Left lobe of liver (tissue), 2 donors: ENCODE results near the gene OR2D3. TPM values are rescaled to one million over a fixed set of nuclear protein-coding genes. Genes with fewer than 3 reads are reported as not detected.
"Not testable (repeated sequence)": the region's sequence is repeated elsewhere in the genome, so short reads cannot be mapped to it uniquely, and the experiment has no call there.

ENCODE experiments used
- ATAC-seq: fragments of 200-7000 bp; cut with Tn5 transposase; one replicate; pipeline ENCODE4 v1.9.1; 2020; ENCODE audit warnings: mild to moderate bottlenecking, moderate library complexity
- DNase-seq: peaks from one replicate; pipeline ENCODE4 v3.0.0-alpha.2; 2020; ENCODE audit warnings: low spot score
- total RNA-seq: library from RNA; stranded (reverse); gene quantifications from one replicate; pipeline ENCODE4 v1.2.1, GENCODE V29; 2021
- donor health status: DM: no; HTN: no; CAD: no; lungs with moderate emphysema.
- donor health status: DM: no; HTN: yes; CAD: no.

OR2D3 gene
- total RNA-seq, 1 donor from 2014 or later = not detected

DNA sequence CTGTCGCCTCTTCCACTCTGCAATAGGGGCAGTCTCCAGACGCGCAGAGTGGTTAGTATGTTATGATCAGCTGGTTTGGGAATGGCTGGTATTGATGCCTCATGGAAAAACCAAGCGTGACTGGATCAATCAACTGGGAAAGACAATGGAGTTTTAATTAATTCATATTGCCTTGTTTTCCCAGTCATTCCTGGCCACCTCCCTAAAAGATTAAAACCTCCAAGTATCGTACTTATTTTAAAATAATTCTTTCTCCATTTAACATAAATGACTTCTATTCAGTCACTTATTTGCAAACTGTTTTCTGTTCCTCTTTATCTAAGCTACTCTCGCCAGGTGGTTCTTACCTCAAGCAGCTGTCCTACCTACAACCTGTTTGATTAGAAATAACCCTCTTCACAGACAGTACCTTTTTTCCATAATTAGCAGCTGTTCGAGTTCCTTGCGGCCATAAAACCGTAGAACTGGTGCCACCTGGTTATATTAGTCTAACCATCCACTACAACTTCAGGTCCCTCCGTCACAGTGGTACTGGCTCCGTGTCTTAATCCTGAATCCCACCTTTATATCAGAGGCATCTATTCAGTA, 6.3 kb downstream of the OR2D3 start:
- DNase-seq (no peak), ATAC-seq (peak; percentile 29)

DNA sequence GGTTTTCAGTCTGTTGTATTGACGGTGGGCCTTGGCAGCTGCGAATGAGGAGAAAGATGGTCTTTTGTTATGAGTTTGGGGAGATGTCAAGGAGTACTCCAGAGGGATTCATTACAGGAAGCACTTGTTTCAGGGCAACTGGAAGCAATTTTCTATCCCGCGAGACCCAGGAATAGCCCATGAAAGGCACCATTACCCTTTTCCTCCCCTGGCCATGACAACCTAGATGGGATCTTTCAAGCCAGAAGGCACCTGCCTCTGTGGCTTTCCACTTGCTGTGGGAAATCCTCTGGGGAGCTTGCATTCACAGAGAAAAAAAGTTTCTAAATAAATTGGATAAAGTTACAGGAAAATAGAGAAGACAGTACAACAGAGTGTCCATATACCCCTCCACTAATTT, 8.1 kb downstream of the OR2D3 start:
- no peak for ATAC-seq
- DNase-seq = no peak

DNA sequence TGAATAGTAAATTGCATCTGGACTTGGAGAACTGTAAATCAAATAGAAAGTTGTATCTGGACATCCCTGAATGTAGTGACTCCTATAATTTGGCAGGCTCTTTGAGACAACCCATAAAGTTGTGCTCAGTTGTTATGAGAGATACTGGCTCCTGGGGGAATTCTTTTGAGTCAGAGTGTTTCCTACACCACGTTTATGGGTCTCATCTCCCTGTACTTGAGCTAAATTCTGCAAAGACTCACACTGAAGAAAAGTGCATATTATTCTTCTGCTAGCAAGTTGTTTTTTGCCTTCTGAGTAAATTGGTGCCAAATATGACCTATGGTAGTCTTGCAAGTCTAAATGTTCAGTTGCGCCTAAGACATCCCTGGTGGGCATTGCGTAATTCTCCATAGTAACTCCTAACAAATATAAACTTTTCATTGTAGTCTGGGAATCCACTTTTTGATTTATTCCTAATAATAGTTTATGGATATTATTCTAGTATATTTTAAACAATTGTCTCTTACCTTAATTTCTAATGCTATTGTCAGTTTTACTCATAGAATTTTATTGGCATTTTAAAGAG, 10.4 kb downstream of the OR2D3 start:
- no peak for DNase-seq
- ATAC-seq = no peak

DNA sequence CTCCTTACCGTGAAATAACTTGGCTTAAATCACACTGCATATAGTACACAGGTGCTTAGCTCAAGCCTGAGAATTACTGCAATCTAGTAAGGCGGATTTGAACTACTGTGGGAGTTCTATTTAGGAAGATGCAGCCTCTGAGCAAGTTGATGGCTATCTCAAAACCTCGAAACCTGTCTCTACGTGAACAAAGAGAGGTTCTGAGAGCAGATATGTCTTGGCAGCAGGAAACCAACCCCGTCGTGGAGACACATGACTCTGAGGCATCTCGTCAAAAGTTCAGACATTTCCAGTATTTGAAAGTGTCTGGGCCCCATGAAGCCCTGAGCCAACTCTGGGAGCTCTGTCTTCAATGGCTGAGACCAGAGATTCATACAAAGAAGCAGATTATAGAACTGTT, 11.3 kb downstream of the OR2D3 start:
- ATAC-seq (no peak), DNase-seq (no peak)

DNA sequence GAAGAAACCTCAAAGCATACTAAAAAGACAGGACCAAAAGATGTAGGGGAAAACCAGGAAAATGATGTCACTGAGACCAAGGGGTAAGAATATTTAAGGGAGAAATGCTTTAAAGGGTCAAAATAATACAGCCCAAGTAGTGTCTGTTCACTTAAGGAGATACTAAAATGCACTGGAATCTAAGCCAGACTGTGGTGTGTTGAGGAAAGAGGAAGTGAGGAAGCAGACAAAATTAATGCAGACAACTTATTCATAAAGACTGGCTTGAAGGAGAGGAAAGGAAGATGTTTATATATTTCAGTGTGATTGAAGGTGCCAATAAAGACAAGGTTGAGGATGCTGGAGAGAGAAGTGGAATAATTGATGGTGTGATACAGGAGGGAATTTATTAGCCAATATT, 21.2 kb downstream of the OR2D3 start:
- DNase-seq = no peak
- ATAC-seq = no peak

DNA sequence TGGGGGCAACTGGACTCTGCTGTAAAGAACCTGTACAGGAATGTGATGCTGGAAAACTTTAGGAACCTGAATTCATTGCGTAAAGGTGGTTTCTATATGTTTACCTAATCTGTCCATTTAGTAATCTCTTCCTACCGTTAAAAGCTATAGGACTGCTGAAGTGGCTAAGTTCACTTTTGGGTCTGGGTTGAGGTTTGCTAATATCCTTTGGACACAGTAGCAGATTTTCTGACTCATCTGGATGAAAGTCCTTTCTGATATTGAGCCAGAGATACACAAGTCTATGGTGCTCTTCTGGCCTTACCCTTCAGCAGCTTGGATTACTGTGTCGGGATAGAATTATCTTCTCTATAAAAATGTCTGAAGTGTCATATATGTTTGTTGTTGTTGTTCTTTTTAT, 22.3 kb downstream of the OR2D3 start:
- ATAC-seq (no peak), DNase-seq (no peak)

DNA sequence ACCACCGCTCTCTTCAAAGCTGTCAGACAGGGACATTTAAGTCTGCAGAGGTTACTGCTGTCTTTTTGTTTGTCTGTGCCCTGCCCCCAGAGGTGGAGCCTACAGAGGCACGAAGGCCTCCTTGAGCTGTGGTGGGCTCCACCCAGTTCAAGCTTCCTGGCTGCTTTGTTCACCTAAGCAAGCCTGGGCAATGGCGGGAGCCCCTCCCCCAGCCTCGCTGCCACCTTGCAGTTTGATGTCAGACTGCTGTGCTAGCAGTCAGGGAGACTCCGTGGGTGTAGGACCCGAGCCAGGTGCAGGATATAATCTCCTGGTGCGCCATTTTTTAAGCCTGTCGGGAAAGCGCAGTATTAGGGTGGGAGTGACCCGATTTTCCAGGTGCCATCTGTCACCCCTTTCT, 33.4 kb downstream of the OR2D3 start:
- not testable (repeated sequence) for ATAC-seq, DNase-seq

DNA sequence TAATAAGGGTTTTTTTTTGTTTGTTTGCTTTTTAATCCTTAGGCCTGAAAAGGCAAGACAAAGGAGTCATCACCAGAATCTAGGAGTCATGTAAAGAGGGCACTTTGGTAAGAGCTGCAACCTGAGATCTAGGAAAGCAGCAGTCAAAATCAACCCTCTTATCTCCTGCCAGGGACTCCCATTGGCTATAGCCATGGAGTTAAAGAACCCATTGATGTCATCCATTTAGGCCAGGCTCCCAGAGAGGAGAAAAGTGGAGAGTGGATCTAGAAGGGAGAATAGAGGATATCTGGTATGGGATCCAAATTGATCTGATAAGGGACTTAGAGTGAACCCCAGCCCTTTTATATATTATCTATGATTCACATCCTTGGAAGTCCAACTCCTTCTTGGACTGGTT, 41.3 kb downstream of the OR2D3 start:
- ATAC-seq (no peak), DNase-seq (no peak)

DNA sequence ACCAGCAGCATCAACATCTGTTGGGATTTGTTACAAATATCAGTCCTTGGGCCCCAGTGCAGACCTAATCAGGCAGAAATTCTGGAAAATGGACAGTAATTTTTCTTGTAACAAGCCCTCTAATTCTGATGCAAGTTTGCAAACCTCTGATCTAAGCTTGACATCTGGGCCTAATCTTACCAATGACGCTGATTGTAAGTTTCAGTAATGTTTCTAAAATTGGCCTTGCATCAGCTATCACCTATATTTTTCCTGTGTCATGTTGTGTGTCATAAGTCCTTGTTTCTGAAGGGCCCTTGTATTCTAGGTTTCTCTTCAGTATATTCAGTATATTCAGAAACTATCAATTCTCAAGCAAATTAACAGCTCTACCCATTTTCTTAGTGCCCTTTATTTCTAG, 41.9 kb downstream of the OR2D3 start:
- DNase-seq = no peak
- no peak for ATAC-seq

DNA sequence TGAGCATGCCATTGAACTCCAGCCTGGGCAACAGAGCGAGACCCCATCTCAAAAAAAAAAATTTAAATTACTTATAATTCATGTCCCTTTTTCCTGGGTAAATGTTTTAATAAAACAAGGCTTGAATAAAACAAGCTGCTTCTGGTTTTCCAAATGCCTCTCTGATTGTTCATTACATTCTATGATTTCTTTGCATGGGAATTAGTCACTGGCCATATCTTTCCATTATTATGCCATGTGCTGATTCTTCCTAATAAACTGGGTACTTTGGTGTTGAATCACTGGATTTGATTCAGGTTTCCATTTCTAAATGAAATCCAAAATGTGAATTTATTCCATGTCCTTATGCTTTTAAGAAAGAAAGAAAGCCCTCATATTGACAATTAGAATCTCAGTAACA, 48.0 kb downstream of the OR2D3 start:
- DNase-seq (no peak), ATAC-seq (no peak)

DNA sequence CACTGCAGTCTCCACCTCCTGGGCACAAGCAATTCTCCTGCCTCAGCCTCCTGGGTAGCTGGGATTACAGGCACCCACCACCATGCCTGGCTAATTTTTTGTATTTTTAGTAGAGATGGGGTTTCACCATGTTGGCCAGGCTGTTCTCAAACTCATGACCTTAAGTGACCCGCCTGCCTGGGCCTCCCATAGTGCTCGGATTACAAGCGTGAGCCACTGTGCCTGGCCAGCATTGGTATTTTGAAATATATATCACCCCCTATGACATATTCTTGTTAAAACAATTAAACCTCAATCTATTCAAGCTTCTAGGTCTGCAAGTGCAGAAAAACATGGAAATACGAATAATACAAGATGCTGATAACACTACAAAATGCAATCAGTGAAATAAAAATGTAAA, 49.1 kb downstream of the OR2D3 start:
- ATAC-seq, DNase-seq: not testable (repeated sequence)

Other genes starting within 250 kb of the OR2D3 start
- gene MRPL17, start 237.7 kb upstream of the OR2D3 start, total RNA-seq = 13.5 TPM
- not detected for gene OR2AG2, start 149.0 kb upstream of the OR2D3 start, total RNA-seq
- gene OR2AG1, start 138.0 kb upstream of the OR2D3 start, total RNA-seq = not detected
- gene OR6A2, start 121.3 kb upstream of the OR2D3 start, total RNA-seq = not detected
- not detected for gene OR10A5, start 75.3 kb upstream of the OR2D3 start, total RNA-seq
- gene OR10A2, start 57.9 kb upstream of the OR2D3 start, total RNA-seq = not detected
- not detected for gene OR10A4, start 44.4 kb upstream of the OR2D3 start, total RNA-seq
- gene OR2D2, start 28.5 kb upstream of the OR2D3 start, total RNA-seq = not detected
- 0.10 TPM for gene ZNF215, start 5.4 kb downstream of the OR2D3 start, total RNA-seq
- gene ZNF214, start 99.3 kb downstream of the OR2D3 start, total RNA-seq = 1.8 TPM
- gene NLRP14, start 99.5 kb downstream of the OR2D3 start, total RNA-seq = 0.10 TPM
- gene RBMXL2, start 168.0 kb downstream of the OR2D3 start, total RNA-seq = not detected